AG04450 (cell line): ENCODE measurements around the gene GUCY2D. TPM values are rescaled to one million over a fixed set of nuclear protein-coding genes. Genes with fewer than 3 reads are reported as not detected.
"Not testable (repeated sequence)": the region's sequence is repeated elsewhere in the genome, so short reads cannot be mapped to it uniquely, and the experiment has no call there.

ENCODE experiments used
- CTCF ChIA-PET: fragments of 300-600, 350-600 bp; formaldehyde crosslinking; extraction: SDS; loops from one replicate; lab custom pipeline; 2022; ENCODE audit warnings: antibody characterized with exemption, inconsistent platforms; lab: Charles Lee
- POLR2A ChIA-PET: fragments of 350-600 bp; formaldehyde crosslinking; extraction: SDS; loops from one replicate; lab custom pipeline; 2021; ENCODE audit warnings: antibody characterized with exemption, inconsistent platforms; lab: Yijun Ruan, JAX
- DNase-seq: peaks from one replicate; pipeline ENCODE4 v3.0.0-alpha.2; 2011; ENCODE audit warnings: low read depth, low spot score
- H3K27ac ChIP-seq: one replicate; pipeline ENCODE4 v1.5.1; 2012; ENCODE audit warnings: low read depth, low read length, control low read depth
- H3K27me3 ChIP-seq: one replicate; pipeline ENCODE4 v1.6.0; 2012; ENCODE audit warnings: low read length; ENCODE audit not compliant: control insufficient read depth, insufficient read depth
- H3K4me3 ChIP-seq: 2 replicates; pipeline ENCODE4 v1.5.1; 2011; ENCODE audit warnings: mild to moderate bottlenecking, low read depth, low read length, control low read depth
- H3K9me3 ChIP-seq: 2 replicates; pipeline ENCODE4 v1.5.1; 2012; ENCODE audit warnings: low read length; ENCODE audit not compliant: control insufficient read depth, insufficient read depth
- polyA minus RNA-seq: library from RNA; depleted of rRNA, polyadenylated mRNA; stranded (reverse); fragments of >200 nt; gene quantifications from 2 replicates; pipeline ENCODE4 v1.2.3, GENCODE V29; 2011; rRNA and poly(A)+ RNA removed
- polyA plus RNA-seq: library from polyadenylated mRNA; depleted of rRNA; stranded (reverse); fragments of >200 nt; gene quantifications from 2 replicates; pipeline ENCODE4 v1.2.3, GENCODE V29; 2011; rRNA removed
- TF ChIP-seq, protein P1 (sequence below): IDR thresholded peaks from 2 replicates; pipeline ENCODE4 v1.5.1; 2011; ENCODE audit warnings: low read depth, low read length, control low read depth, inconsistent platforms

GUCY2D gene
- not detected in 2 replicates for polyA plus RNA-seq
- polyA minus RNA-seq = not detected in 2 replicates

GRCh38 chr17:8001976-8002720 lies at the start of gene GUCY2D:
TSS of gene GUCY2D (plus strand) at chr17:8002615. CDS start at chr17:8003048, 433 bp downstream.
- ChIA-PET POLR2A (no interaction called here), CTCF (interaction anchor here (0.7 to 2.6 kb wide), 5 partner anchors 13 to 117 kb away, joined by 3 to 35 read pairs (median 4); partner anchors contain the start of gene ALOXE3)
- H3K9me3 ChIP-seq = peaks cover 10% of the 10 kb centered on the region; the same call in 1 of the 2 replicates
- TF ChIP-seq, protein P1, sequence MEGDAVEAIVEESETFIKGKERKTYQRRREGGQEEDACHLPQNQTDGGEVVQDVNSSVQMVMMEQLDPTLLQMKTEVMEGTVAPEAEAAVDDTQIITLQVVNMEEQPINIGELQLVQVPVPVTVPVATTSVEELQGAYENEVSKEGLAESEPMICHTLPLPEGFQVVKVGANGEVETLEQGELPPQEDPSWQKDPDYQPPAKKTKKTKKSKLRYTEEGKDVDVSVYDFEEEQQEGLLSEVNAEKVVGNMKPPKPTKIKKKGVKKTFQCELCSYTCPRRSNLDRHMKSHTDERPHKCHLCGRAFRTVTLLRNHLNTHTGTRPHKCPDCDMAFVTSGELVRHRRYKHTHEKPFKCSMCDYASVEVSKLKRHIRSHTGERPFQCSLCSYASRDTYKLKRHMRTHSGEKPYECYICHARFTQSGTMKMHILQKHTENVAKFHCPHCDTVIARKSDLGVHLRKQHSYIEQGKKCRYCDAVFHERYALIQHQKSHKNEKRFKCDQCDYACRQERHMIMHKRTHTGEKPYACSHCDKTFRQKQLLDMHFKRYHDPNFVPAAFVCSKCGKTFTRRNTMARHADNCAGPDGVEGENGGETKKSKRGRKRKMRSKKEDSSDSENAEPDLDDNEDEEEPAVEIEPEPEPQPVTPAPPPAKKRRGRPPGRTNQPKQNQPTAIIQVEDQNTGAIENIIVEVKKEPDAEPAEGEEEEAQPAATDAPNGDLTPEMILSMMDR = no peak
- DNase-seq = no peak
- peaks cover 39% of the 10 kb centered on the region for H3K27me3 ChIP-seq
- H3K27ac ChIP-seq = no peak within 1 kb of the TSS
- no peak within 1 kb of the TSS for H3K4me3 ChIP-seq

DNA sequence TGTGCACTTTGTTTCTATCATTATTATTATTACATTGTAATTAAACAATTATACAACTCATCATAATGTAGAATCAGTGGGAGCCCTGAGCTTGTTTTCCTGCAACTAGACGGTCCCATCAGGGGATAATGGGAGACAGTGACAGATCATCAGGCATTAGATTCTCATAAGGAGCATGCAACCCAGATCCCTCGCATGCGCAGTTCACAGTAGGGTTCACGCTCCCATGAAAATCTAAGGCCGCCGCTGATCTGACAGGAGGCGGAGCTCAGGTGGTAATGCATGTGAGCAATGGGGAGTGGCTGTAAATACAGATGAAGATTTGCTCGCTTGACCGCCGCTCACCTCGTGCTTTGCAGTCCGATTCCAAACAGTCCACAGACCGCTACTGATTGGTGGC lies 49.1 kb upstream of the GUCY2D start:
- DNase-seq, H3K27me3 ChIP-seq, H3K9me3 ChIP-seq, POLR2A ChIA-PET, H3K4me3 ChIP-seq, H3K27ac ChIP-seq: not testable (repeated sequence)
- CTCF ChIA-PET = interaction anchor here (1.3 to 1.7 kb wide), 2 partner anchors 36 to 37 kb away, joined by 4 to 5 read pairs; no protein-coding TSS in a partner anchor

DNA sequence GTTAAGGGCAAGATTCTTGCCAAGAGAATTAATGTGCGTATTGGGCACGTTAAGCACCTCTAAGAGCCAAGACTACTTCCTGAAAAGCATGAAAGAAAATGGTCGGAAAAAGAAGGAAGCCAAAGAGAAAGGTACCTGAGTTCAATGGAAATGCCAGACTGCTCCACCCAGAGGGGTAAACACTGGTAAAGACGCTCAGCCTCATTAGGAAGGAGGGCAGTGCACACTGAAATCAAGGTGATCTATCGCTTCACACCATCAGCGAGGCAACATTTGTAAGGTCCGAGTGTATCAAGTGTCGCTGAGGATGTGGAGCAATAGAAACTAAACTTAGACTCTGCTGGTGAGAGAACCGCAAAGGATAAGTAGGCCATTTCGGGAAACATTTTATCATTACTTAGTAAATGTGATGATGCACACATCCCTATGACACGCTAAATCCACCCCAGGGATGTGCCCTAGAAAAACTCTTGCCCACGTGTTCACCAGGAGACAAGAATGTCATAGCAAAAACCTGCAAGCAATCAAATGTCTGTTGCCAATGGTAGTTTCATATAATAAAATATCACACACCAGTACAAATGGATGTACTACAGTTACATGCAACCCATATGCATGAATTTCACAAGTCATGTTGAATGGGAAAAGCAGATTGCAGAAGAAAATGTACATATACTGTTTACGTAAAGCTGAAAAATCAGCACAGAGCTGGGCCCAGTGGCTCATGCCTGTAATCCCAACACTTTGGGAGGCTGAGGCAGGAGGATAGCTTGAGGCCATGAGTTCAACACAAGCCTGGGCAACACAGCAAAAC lies 46.8 kb upstream of the GUCY2D start:
- Histone ChIP-seq H3K27ac (no peak overlapping the region), H3K27me3 (peaks cover 8% of the 10 kb centered on the region), H3K9me3 (no peaks in the 10 kb centered on the region), H3K4me3 (no peak overlapping the region)
- ChIA-PET CTCF (interaction anchor here (0.6 to 1.1 kb wide), 3 partner anchors 13 to 204 kb away, joined by 3 to 8 read pairs (median 4); no protein-coding TSS in a partner anchor), POLR2A (no interaction called here)
- TF ChIP-seq, protein P1 = no peak
- DNase-seq = no peak

GRCh38 chr17:7956228-7956965 lies 46.0 kb upstream of the GUCY2D start:
- ChIA-PET CTCF (interaction anchor here (0.6 to 1.1 kb wide), 5 partner anchors 13 to 205 kb away, joined by 3 to 8 read pairs (median 4); no protein-coding TSS in a partner anchor), POLR2A (no interaction called here)
- DNase-seq = no peak

More at GRCh38 chr17:7956228-7956965, 46.0 kb upstream of the GUCY2D start:
- Histone ChIP-seq H3K27me3 (peaks cover 14% of the 10 kb centered on the region), H3K4me3 (no peak overlapping the region), H3K27ac (no peak overlapping the region), H3K9me3 (no peaks in the 10 kb centered on the region)
- TF ChIP-seq, protein P1 = no peak
